Mesenchymal stem cell (in vitro differentiated cells and primary cell): ENCODE measurements around the gene CCDC78.

Experiments
- DNase-seq: peaks from one replicate; pipeline ENCODE4 v3.0.0-alpha.2; 2013
- H2AFZ ChIP-seq: one replicate; pipeline ENCODE4 v1.6.1; 2013; ENCODE audit warnings: low read depth, mild to moderate bottlenecking, control low read depth, inconsistent platforms, low read length, moderate library complexity
- H2AK5ac ChIP-seq: 2 replicates; pipeline ENCODE4 v1.6.1; 2013; ENCODE audit warnings: low read length, moderate library complexity, mild to moderate bottlenecking, inconsistent platforms; ENCODE audit not compliant: severe bottlenecking
- H2BK120ac ChIP-seq: one replicate; pipeline ENCODE4 v1.6.1; 2013; ENCODE audit warnings: low read depth, mild to moderate bottlenecking, inconsistent platforms, low read length, moderate library complexity
- H2BK12ac ChIP-seq, 2 experiments: one replicate each; pipeline ENCODE4 v1.6.1; 2013; ENCODE audit warnings: inconsistent platforms in 2 of 2, low read length in 2 of 2, mild to moderate bottlenecking in 2 of 2, moderate library complexity in 2 of 2, control low read depth in 1 of 2
- H2BK15ac ChIP-seq: one replicate; pipeline ENCODE4 v1.6.1; 2013; ENCODE audit warnings: mild to moderate bottlenecking, low read depth, inconsistent platforms; ENCODE audit not compliant: poor library complexity, severe bottlenecking
- H2BK5ac ChIP-seq: 2 replicates; pipeline ENCODE4 v1.6.1; 2013; ENCODE audit warnings: low read depth, mild to moderate bottlenecking, low read length, control low read depth, inconsistent platforms; ENCODE audit not compliant: poor library complexity, severe bottlenecking
- H3K14ac ChIP-seq, 2 experiments: one replicate each; pipeline ENCODE4 v1.6.1; 2013; ENCODE audit warnings: inconsistent platforms in 2 of 2, low read length in 2 of 2, control low read depth in 1 of 2, mild to moderate bottlenecking in 1 of 2, moderate library complexity in 1 of 2
- H3K18ac ChIP-seq, 2 experiments: one replicate each; pipeline ENCODE4 v1.6.1; 2013; ENCODE audit warnings: inconsistent platforms in 2 of 2, low read length in 2 of 2, control low read depth in 1 of 2, low read depth in 1 of 2, mild to moderate bottlenecking in 1 of 2
- H3K23ac ChIP-seq, 2 experiments: one replicate each; pipeline ENCODE4 v1.6.1; 2013; ENCODE audit warnings: inconsistent platforms in 2 of 2, low read length in 2 of 2, mild to moderate bottlenecking in 2 of 2, moderate library complexity in 2 of 2, control low read depth in 1 of 2
- H3K27ac ChIP-seq: 2 replicates; pipeline ENCODE4 v1.5.1; 2013; ENCODE audit warnings: mild to moderate bottlenecking, moderate library complexity, low read length, control low read depth, inconsistent platforms; ENCODE audit not compliant: poor library complexity, severe bottlenecking
- H3K27me3 ChIP-seq, 2 experiments: 2 replicates each; pipeline versions ENCODE4 v1.6.1 to v1.7.0; 2013; ENCODE audit warnings: low read length in 2 of 2, mild to moderate bottlenecking in 2 of 2, moderate library complexity in 2 of 2, control low read depth in 1 of 2, inconsistent platforms in 1 of 2; ENCODE audit not compliant: control insufficient read depth in 1 of 2, insufficient read depth in 1 of 2
- H3K36me3 ChIP-seq, 2 experiments: 2 replicates each; pipeline versions ENCODE4 v1.6.1 to v1.7.0; 2013; ENCODE audit warnings: low read length in 2 of 2, control low read depth in 1 of 2, inconsistent platforms in 1 of 2, low read depth in 1 of 2, mild to moderate bottlenecking in 1 of 2; ENCODE audit not compliant: insufficient read depth in 2 of 2, control insufficient read depth in 1 of 2
- H3K4ac ChIP-seq, 2 experiments: one replicate each; pipeline ENCODE4 v1.6.1; 2013; ENCODE audit warnings: inconsistent platforms in 2 of 2, low read length in 2 of 2, mild to moderate bottlenecking in 2 of 2, moderate library complexity in 2 of 2, control low read depth in 1 of 2, low read depth in 1 of 2
- H3K4me1 ChIP-seq: 2 replicates; pipeline ENCODE4 v1.6.1; 2013; ENCODE audit warnings: low read depth, low read length, control low read depth; ENCODE audit not compliant: control insufficient read depth, insufficient read depth
- H3K4me2 ChIP-seq: 2 replicates; pipeline ENCODE4 v1.6.1; 2013; ENCODE audit warnings: low read length, mild to moderate bottlenecking, inconsistent platforms; ENCODE audit not compliant: poor library complexity, severe bottlenecking
- H3K4me3 ChIP-seq, 2 experiments: 2 replicates each; pipeline versions ENCODE4 v1.5.1 to v1.7.0; 2013; ENCODE audit warnings: low read length in 2 of 2, mild to moderate bottlenecking in 2 of 2, control low read depth in 1 of 2, low read depth in 1 of 2; ENCODE audit not compliant: insufficient read depth in 1 of 2
- H3K79me1 ChIP-seq: replicated peaks from 2 replicates; pipeline ENCODE4 v1.6.1; 2013; ENCODE audit warnings: mild to moderate bottlenecking, control low read depth, low read length, inconsistent platforms; ENCODE audit not compliant: poor library complexity, severe bottlenecking
- H3K9ac ChIP-seq: 2 replicates; pipeline ENCODE4 v1.7.0; 2013; ENCODE audit warnings: mild to moderate bottlenecking, low read length, moderate library complexity
- H3K9me3 ChIP-seq: 2 replicates; pipeline ENCODE4 v1.7.0; 2013; ENCODE audit warnings: mild to moderate bottlenecking, low read length; ENCODE audit not compliant: control insufficient read depth
- H4K8ac ChIP-seq: one replicate; pipeline ENCODE4 v1.6.1; 2013; ENCODE audit warnings: inconsistent platforms, mild to moderate bottlenecking, low read length, moderate library complexity
- H4K91ac ChIP-seq: one replicate; pipeline ENCODE4 v1.6.1; 2013; ENCODE audit warnings: mild to moderate bottlenecking, low read length, inconsistent platforms
- WGBS: methylation state at CpG from one replicate; pipeline ENCODE4 v1.1.7; 2013; ENCODE audit warnings: mixed read lengths; 5-methylcytosine and 5-hydroxymethylcytosine counted together

CCDC78 gene

GRCh38 chr16:726188-726437, 130 bp downstream of the CCDC78 start:
- peak; percentile 36 for DNase-seq
- Histone ChIP-seq H4K8ac (peak overlapping the region; percentile 45), H3K18ac (peak overlapping the region; percentile 61 to 81), H3K27me3 (peaks cover 0 to 19% of the 10 kb centered on the region in 2 experiments), H3K4me1 (peaks cover 49% of the 10 kb centered on the region), H3K4me2 (no peak overlapping the region), H2AK5ac (no peak overlapping the region), H3K36me3 (peaks cover 0 to 46% of the 10 kb centered on the region in 2 experiments), H2BK12ac (peak overlapping the region in 1 of 2 experiments; percentile 90), H4K91ac (peak overlapping the region; percentile 64), H3K9ac (no peak overlapping the region), H3K23ac (no peak overlapping the region), H2AFZ (no peak overlapping the region), H2BK5ac (no peak overlapping the region), H2BK15ac (peak overlapping the region; percentile 57), H3K14ac (no peak overlapping the region), H3K79me1 (peaks cover 5% of the 10 kb centered on the region), H3K4ac (peak overlapping the region in 1 of 2 experiments; percentile 70), H3K4me3 (no peak overlapping the region), H2BK120ac (no peak overlapping the region), H3K27ac (no peak overlapping the region), H3K9me3 (no peaks in the 10 kb centered on the region)
- WGBS: 38% methylated on average over 9 of the region's 9 CpGs

GRCh38 chr16:725463-726187, 618 bp downstream of the CCDC78 start:
- H3K4ac ChIP-seq: no peak overlapping the region
- no peak overlapping the region for H3K27ac ChIP-seq
- no peak overlapping the region for H3K23ac ChIP-seq
- H4K8ac ChIP-seq: no peak overlapping the region
- no peak overlapping the region for H3K14ac ChIP-seq
- H2AK5ac ChIP-seq: no peak overlapping the region
- H3K4me3 ChIP-seq: no peak overlapping the region
- no peak overlapping the region for H3K4me2 ChIP-seq
- peaks cover 0 to 19% of the 10 kb centered on the region in 2 experiments for H3K27me3 ChIP-seq
- H2BK5ac ChIP-seq: no peak overlapping the region
- no peak for DNase-seq
- no peak overlapping the region for H4K91ac ChIP-seq
- H3K36me3 ChIP-seq: peaks cover 0 to 41% of the 10 kb centered on the region in 2 experiments
- H3K4me1 ChIP-seq: peaks cover 48% of the 10 kb centered on the region
- no peak overlapping the region for H2BK12ac ChIP-seq
- H3K9ac ChIP-seq: no peak overlapping the region
- H2BK15ac ChIP-seq: no peak overlapping the region
- peaks cover 6% of the 10 kb centered on the region for H3K79me1 ChIP-seq
- 88% methylated on average over 23 of the region's 23 CpGs for WGBS
- H3K18ac ChIP-seq: no peak overlapping the region
- no peak overlapping the region for H2BK120ac ChIP-seq
- H3K9me3 ChIP-seq: no peaks in the 10 kb centered on the region
- H2AFZ ChIP-seq: peak overlapping the region; percentile 31

DNA sequence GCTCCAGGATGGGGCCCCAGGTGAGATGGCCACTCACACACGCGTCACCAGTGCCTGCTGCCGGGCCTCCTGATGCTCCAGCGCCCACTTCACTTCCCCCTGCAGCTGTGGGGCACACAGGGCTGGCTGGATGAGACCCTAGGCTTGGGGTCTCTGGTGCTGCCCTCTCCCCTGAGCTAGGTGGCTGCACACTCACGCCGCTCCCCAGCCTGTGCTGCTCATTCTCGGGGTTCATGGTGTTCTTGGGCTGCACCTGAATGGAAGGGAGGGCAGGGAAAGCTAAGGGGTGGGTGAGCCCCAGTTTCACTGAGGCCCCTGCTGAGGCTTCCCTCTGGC, 1.2 kb downstream of the CCDC78 start:
- WGBS: 97% methylated on average over 7 of the region's 7 CpGs
- H2BK120ac ChIP-seq: no peak overlapping the region
- H2AK5ac ChIP-seq: no peak overlapping the region

DNA sequence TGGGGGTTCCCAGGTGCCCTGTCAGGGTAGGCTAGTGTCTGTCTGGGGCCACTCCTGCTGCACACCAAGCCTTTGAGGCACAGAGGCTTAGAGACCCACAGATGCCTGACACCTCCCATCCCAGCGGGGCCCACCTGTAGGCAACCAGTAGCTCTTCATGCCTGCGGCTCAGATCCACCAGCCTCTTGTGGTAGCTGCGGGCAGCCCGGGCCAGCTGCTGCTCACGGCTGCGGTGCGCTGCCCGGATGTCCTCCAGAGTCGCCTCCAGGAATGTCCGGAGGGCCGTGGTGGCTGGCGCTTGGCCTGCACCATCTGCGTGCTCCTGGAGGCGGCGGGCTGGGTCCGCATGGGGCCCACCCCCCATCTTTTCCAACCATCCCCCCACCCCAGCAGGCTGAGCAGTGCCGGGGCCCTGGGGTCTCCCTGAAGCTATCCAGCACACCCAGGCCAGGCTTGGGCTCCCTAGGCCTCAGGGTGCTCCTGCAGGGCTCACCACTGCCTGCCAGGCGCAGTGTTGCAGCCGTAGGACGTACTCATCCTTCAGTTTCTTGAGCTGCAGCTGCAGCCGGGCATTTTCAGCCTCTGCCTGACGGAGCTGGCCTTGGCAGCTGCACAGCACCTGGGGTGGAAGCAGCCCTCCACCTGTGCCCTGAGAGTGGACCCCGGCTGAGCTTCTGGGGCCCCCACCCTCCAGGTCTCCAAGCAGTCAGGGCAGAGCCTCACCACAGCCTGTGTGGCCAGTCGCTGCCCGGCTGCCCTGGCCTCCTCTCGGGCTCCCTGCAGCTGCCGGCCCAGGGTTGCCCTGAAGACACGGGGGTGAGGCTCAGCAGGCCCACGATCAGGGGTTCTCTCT, 1.8 kb downstream of the CCDC78 start:
- Histone ChIP-seq H3K18ac (no peak overlapping the region), H3K14ac (no peak overlapping the region), H3K4ac (no peak overlapping the region), H4K8ac (no peak overlapping the region), H3K36me3 (peaks cover 0 to 29% of the 10 kb centered on the region in 2 experiments), H4K91ac (no peak overlapping the region), H2BK120ac (no peak overlapping the region), H3K4me3 (no peak overlapping the region), H3K9me3 (no peaks in the 10 kb centered on the region), H3K4me2 (no peak overlapping the region), H3K27ac (no peak overlapping the region), H2BK15ac (no peak overlapping the region), H2AK5ac (no peak overlapping the region), H3K79me1 (peaks cover 12% of the 10 kb centered on the region), H3K27me3 (peaks cover 0 to 19% of the 10 kb centered on the region in 2 experiments), H3K23ac (no peak overlapping the region), H3K4me1 (peaks cover 59% of the 10 kb centered on the region), H3K9ac (no peak overlapping the region), H2AFZ (no peak overlapping the region), H2BK5ac (no peak overlapping the region), H2BK12ac (no peak overlapping the region)
- no peak for DNase-seq
- 85% methylated on average over 29 of the region's 29 CpGs for WGBS

More for the DNA sequence above, 1.2 kb downstream of the CCDC78 start:
- Histone ChIP-seq H2BK12ac (no peak overlapping the region), H3K4me2 (no peak overlapping the region), H3K27me3 (peaks cover 0 to 19% of the 10 kb centered on the region in 2 experiments), H2BK5ac (no peak overlapping the region), H3K23ac (no peak overlapping the region), H2AFZ (no peak overlapping the region), H3K14ac (no peak overlapping the region), H3K79me1 (peaks cover 9% of the 10 kb centered on the region), H4K8ac (no peak overlapping the region), H2BK15ac (no peak overlapping the region), H4K91ac (no peak overlapping the region), H3K9ac (no peak overlapping the region), H3K4me1 (peaks cover 53% of the 10 kb centered on the region), H3K18ac (no peak overlapping the region), H3K4me3 (no peak overlapping the region), H3K9me3 (no peaks in the 10 kb centered on the region), H3K27ac (no peak overlapping the region), H3K4ac (no peak overlapping the region), H3K36me3 (peaks cover 0 to 35% of the 10 kb centered on the region in 2 experiments)
- no peak for DNase-seq
